ENCODE measurements around the gene CYB5R2.

The CYB5R2 gene

DNA sequence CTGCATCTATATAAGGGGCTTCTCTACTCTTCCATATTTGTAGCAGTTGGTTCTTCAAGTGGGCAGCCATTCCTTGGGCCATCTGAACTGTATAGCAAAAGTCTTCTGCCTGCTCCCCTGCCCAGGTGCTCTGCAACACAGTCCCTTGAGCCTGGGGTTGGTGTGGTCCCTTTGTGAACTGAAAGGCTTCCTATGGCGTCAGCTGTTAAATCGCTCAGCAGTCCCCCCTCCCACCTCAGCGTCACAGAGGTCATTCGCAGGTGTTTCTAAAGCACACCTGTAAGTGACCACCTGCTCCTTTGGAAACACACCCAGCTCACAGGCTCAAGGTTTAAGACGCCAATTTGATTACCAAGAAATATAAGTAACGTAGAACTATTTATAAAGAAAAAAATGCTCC lies 37.0 kb downstream of the CYB5R2 start:
- DNase-seq = no peak

DNA sequence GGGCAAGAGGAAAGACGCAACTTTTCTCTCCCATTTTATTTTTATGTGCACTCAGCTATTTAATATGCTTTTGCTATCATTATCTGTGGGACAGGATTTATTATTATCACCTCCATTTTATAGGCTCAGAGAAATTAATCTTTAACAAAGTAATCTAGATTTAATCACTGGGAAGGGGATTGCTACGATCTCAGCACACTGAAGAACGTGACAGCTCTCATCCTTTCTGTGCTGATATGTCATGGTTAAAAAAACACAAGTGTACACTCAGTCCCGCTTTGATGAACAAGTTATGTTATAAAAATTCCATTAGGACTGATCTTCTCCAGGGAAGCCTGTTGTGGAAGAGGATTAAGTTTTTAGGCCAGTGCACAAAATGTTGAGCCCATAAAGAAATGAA lies 37.6 kb downstream of the CYB5R2 start:
- no peak for DNase-seq

DNA sequence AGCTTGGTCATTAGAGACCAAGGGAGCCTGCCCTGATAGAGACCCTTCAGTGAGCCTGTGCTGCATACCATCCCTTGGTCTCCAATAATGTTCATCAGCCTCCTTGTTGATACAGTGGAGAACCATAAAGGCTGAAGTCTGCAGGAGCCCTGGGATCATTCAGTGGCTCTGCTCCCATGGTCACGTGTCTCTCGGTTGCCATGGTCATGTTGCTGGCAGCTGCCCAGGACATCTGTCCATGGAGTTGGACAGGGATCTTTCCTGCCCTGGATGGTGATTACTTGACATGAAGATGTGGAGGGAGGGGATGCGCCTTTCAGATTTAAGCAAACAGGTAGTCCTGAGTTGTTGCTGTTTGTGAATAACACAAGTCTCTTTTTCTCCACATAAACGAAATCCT lies 38.2 kb downstream of the CYB5R2 start:
- no peak for DNase-seq

DNA sequence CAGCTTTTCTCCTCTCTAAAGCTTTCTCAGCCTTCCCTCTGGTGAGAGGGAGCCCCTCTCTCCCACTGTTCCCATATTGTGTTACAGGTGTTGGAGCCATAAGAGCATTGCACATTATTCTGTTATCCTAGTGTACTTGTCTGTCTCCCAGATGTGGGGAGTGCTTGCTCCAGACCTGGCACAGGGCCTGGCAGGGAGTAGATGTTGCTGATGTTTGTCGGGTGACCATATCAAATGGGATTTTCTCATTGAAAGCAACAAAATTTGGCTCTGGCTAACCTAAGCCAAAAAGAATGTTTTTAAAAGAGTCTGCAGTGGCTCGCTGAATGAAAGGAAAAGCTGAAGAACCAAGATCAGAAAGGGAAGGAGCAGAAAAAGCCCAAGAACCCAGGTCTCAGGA lies 41.1 kb downstream of the CYB5R2 start:
- DNase-seq = no peak

DNA sequence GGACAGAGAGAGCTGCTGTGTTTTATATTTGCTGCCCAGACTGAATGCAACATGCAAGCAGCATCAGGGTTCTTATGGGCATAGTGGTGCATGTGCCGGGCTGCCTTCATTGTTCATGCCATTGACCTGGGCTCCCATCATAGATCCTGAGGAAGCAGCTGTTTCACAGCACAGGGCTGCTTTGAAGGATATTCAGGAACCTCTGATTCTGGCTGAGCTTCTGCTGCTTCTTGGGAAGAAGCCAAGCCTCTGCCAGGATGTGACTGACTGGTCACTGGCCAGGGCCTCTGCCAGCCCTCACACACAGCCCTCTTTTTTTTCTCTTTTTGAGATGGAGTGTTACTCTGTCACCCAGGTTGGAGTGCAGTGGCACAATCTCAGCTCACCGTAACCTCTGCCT lies 43.3 kb downstream of the CYB5R2 start:
- DNase-seq = no peak

DNA sequence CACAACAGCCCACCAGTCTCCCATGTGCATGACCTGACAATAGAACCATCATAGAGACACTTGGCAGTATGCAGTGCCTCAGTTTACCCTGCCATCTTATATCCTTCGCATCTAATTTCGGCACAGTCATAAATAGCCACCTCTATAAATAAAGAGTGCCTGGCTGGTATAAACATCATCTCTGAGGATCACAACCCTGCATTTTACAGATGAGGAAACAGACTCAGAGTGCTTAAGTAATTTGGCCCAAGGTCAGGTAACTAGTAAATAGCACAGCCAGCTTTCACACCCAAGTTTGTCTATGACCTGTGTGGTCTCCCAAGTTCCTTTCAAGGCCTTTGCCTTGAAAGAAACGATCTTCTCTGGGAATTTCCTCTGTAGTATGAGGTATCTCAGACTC lies 44.6 kb downstream of the CYB5R2 start:
- DNase-seq = no peak

DNA sequence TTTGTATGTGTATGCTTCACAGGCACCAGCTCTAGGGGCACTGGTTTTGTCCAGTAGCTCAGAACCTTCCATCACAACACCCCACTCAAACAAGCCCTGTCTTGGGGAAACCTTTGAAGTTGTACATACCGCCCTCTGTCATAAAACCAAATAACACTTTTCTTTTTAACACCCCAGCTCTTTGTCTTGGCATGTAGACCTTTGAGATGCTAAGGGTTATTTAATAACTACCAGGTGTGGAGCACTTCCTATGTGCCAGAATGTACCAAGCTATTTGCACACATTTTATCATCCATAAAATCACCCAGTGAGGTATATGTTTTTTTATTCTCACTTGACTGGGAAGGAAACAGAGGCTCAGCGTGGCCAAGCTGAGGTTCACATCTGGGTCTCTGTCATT lies 50.6 kb downstream of the CYB5R2 start:
- no peak for DNase-seq

DNA sequence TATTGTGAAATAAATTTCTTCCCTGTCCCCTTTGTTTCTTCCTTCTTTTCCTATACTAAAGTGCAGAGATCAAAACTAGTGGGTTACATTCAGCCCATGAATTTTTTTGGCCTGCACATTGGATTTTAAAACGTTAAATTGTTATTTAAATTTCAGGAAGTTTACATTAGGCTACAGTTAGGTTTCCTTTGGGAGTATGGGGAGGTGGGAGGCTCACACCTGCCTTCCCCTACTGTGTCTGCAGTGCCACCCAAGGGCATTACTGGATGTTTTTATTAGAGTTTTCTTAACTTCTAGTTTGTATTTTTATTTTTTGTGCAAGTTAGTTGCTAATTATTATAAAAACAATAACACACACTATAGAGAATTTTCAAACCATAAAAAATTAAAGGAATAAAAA lies 51.7 kb downstream of the CYB5R2 start:
- DNase-seq = no peak

DNA sequence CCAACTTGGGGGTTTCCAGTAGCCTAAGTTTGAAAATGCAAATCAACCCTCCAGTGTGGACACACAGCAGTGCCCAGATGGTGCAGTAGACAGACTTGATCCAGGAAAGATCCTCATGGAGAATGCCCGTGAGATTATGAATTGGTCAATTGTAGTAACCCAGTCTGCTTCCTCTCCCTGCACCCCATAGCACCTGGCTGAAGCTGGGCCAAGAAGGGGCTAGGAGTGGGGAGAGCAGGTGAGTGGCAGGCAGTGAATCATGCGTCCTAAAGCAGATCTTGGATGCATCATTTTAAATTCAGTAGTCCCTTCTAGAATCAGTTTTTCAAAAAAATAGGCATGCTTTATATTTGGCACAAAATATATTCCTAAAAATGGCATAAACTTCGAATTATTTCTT lies 52.2 kb downstream of the CYB5R2 start:
- no peak for DNase-seq

DNA sequence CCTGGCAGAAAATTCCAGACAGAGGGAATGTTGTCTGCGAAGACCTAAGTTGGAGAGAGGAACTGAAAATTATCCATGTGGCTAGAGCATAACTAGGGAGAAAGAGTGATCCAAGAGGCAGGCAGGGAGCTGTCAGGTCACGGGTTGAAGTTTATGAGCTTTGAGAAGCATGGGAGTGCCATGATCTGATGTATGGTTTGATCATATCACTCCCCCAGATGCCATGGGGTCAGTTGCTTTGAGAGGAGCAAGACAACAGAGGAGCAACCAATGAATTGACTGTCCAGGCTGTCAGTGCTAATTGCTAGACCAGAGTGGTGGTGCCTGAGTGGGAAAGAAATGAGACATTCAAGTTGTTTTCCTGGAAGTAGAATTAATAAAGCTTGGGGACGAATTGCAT lies 54.0 kb downstream of the CYB5R2 start:
- no peak for DNase-seq

DNA sequence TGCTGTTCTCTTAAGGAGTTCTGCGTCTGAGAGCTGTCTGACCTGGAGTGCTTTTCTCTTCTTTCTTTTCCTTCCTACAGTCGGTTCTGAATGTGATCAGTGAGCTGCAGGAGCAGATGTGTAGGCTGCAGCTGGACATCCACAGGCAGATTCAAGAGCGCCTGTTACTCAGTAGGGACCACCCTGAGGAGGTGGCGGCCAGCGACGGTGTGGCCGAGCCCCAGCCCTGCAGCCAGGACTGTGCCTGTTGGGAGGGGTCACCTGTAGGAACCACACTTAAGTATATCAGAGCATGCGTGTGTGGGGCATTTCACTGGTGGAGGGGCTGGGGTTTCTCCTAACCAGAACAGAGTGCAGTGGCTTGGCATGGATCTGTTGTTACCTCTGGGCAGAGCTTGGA lies 56.3 kb downstream of the CYB5R2 start:
- no peak for DNase-seq
